ENCODE results near the gene PCSK5. TPM values are rescaled to one million over a fixed set of nuclear protein-coding genes. Genes with fewer than 3 reads are reported as not detected.

PCSK5 gene
- polyA plus RNA-seq, 1 experiment = 1.6 TPM

- no peak for DNase-seq (ENCODE audit: low read depth, low spot score)
- Histone ChIP-seq H3K27me3 (ENCODE audit: control insufficient read depth, insufficient read depth, low read length) (no peaks in the 10 kb centered on the region), H3K27ac (ENCODE audit: low read depth, low read length) (no peak overlapping the region), H3K9me3 (ENCODE audit: control insufficient read depth, insufficient read depth, low read length) (no peaks in the 10 kb centered on the region), H3K4me3 (ENCODE audit: low read depth, low read length) (no peak overlapping the region)
- ChIA-PET POLR2A (no interaction called here), CTCF (no interaction called here)
- no peak for TF ChIP-seq CTCF (IDR thresholded peaks at IDR 0.05; ENCODE audit: low read depth, low read length)
These were observed 16.9 kb downstream of the PCSK5 start for GRCh38 chr9:75907329-75907728.

GRCh38 chr9:75907923-75908322, 17.4 kb downstream of the PCSK5 start:
- Histone ChIP-seq H3K27ac (ENCODE audit: low read depth, low read length) (no peak overlapping the region), H3K4me3 (ENCODE audit: low read depth, low read length) (no peak overlapping the region), H3K27me3 (ENCODE audit: control insufficient read depth, insufficient read depth, low read length) (no peaks in the 10 kb centered on the region), H3K9me3 (ENCODE audit: control insufficient read depth, insufficient read depth, low read length) (no peaks in the 10 kb centered on the region)
- ChIA-PET CTCF (no interaction called here), POLR2A (no interaction called here)
- no peak for DNase-seq (ENCODE audit: low read depth, low spot score)
- no peak for TF ChIP-seq CTCF (IDR thresholded peaks at IDR 0.05; ENCODE audit: low read depth, low read length)

GRCh38 chr9:75909776-75910175, 19.3 kb downstream of the PCSK5 start:
- Histone ChIP-seq H3K9me3 (ENCODE audit: control insufficient read depth, insufficient read depth, low read length) (no peaks in the 10 kb centered on the region), H3K4me3 (ENCODE audit: low read depth, low read length) (no peak overlapping the region), H3K27ac (ENCODE audit: low read depth, low read length) (no peak overlapping the region), H3K27me3 (ENCODE audit: control insufficient read depth, insufficient read depth, low read length) (no peaks in the 10 kb centered on the region)
- no peak for TF ChIP-seq CTCF (IDR thresholded peaks at IDR 0.05; ENCODE audit: low read depth, low read length)
- CTCF ChIA-PET = no interaction called here
- no peak for DNase-seq (ENCODE audit: low read depth, low spot score)
- POLR2A ChIA-PET = no interaction called here

GRCh38 chr9:75910731-75911130, 20.3 kb downstream of the PCSK5 start:
- H3K27ac ChIP-seq (ENCODE audit: low read depth, low read length) = no peak overlapping the region
- H3K4me3 ChIP-seq (ENCODE audit: low read depth, low read length) = no peak overlapping the region
- H3K9me3 ChIP-seq (ENCODE audit: control insufficient read depth, insufficient read depth, low read length) = no peaks in the 10 kb centered on the region
- CTCF ChIA-PET = interaction anchor here (0.6 to 1.2 kb wide), 3 partner anchors 23 to 998 kb away, joined by 3 to 5 read pairs (median 5); no protein-coding TSS in a partner anchor
- DNase-seq (ENCODE audit: low read depth, low spot score) = no peak
- no peak for TF ChIP-seq CTCF (IDR thresholded peaks at IDR 0.05; ENCODE audit: low read depth, low read length)
- POLR2A ChIA-PET = no interaction called here
- no peaks in the 10 kb centered on the region for H3K27me3 ChIP-seq (ENCODE audit: control insufficient read depth, insufficient read depth, low read length)

GRCh38 chr9:75911390-75911789, 20.9 kb downstream of the PCSK5 start:
- Histone ChIP-seq H3K9me3 (ENCODE audit: control insufficient read depth, insufficient read depth, low read length) (no peaks in the 10 kb centered on the region), H3K27me3 (ENCODE audit: control insufficient read depth, insufficient read depth, low read length) (no peaks in the 10 kb centered on the region), H3K27ac (ENCODE audit: low read depth, low read length) (no peak overlapping the region), H3K4me3 (ENCODE audit: low read depth, low read length) (no peak overlapping the region)
- DNase-seq (ENCODE audit: low read depth, low spot score) = no peak
- TF ChIP-seq CTCF (IDR thresholded peaks at IDR 0.05; ENCODE audit: low read depth, low read length) = no peak
- POLR2A ChIA-PET = no interaction called here
- CTCF ChIA-PET = interaction anchor here (1.2 kb wide), 1 partner anchor 22 kb away, joined by 5 read pairs; no protein-coding TSS in a partner anchor
